ENCODE measurements around the gene FHOD3.
"Not testable (repeated sequence)": the region's sequence is repeated elsewhere in the genome, so short reads cannot be mapped to it uniquely, and the experiment has no call there.

Gene FHOD3

GRCh38 chr18:36441426-36442240, 144.1 kb downstream of the FHOD3 start:
- in situ Hi-C loops (cut with MboI; ENCODE audit: low sequenced_read_pairs): no loop called here

- in situ Hi-C loops (cut with MboI; ENCODE audit: low sequenced_read_pairs): no loop called here
These were observed 145.2 kb downstream of the FHOD3 start for GRCh38 chr18:36442717-36443116.

GRCh38 chr18:36446059-36446458, 148.5 kb downstream of the FHOD3 start:
- in situ Hi-C loops (cut with MboI; ENCODE audit: low sequenced_read_pairs): no loop called here

- in situ Hi-C loops (cut with MboI; ENCODE audit: low sequenced_read_pairs): no loop called here
These were observed 151.1 kb downstream of the FHOD3 start for GRCh38 chr18:36448384-36449290.

- in situ Hi-C loops (cut with MboI; ENCODE audit: low sequenced_read_pairs): no loop called here
These were observed 151.9 kb downstream of the FHOD3 start for GRCh38 chr18:36449451-36449850.

- in situ Hi-C loops (cut with MboI; ENCODE audit: low sequenced_read_pairs): no loop called here
These were observed 152.8 kb downstream of the FHOD3 start for GRCh38 chr18:36450264-36450663.

GRCh38 chr18:36451454-36452251, 154.1 kb downstream of the FHOD3 start:
- in situ Hi-C loops (cut with MboI; ENCODE audit: low sequenced_read_pairs): no loop called here

GRCh38 chr18:36454245-36454644, 156.7 kb downstream of the FHOD3 start:
- in situ Hi-C loops (cut with MboI; ENCODE audit: low sequenced_read_pairs): no loop called here

GRCh38 chr18:36454848-36455458, 157.4 kb downstream of the FHOD3 start:
- in situ Hi-C loops (cut with MboI; ENCODE audit: low sequenced_read_pairs): no loop called here

- in situ Hi-C loops (cut with MboI; ENCODE audit: low sequenced_read_pairs): no loop called here
These were observed 158.4 kb downstream of the FHOD3 start for GRCh38 chr18:36455931-36456330.

GRCh38 chr18:36456622-36457021, 159.1 kb downstream of the FHOD3 start:
- in situ Hi-C loops (cut with MboI; ENCODE audit: low sequenced_read_pairs): no loop called here

GRCh38 chr18:36457683-36458082, 160.2 kb downstream of the FHOD3 start:
- in situ Hi-C loops (cut with MboI; ENCODE audit: low sequenced_read_pairs): no loop called here

GRCh38 chr18:36458306-36458705, 160.8 kb downstream of the FHOD3 start:
- in situ Hi-C loops (cut with MboI; ENCODE audit: low sequenced_read_pairs): no loop called here

- in situ Hi-C loops (cut with MboI; ENCODE audit: low sequenced_read_pairs): no loop called here
These were observed 161.7 kb downstream of the FHOD3 start for GRCh38 chr18:36459203-36459602.

- in situ Hi-C loops (cut with MboI; ENCODE audit: low sequenced_read_pairs): no loop called here
These were observed 162.3 kb downstream of the FHOD3 start for GRCh38 chr18:36459786-36460185.

GRCh38 chr18:36460324-36460850, 162.9 kb downstream of the FHOD3 start:
- in situ Hi-C loops (cut with MboI; ENCODE audit: low sequenced_read_pairs): no loop called here

- in situ Hi-C loops (cut with MboI; ENCODE audit: low sequenced_read_pairs): no loop called here
These were observed 163.3 kb downstream of the FHOD3 start for GRCh38 chr18:36460854-36461253.

- in situ Hi-C loops (cut with MboI; ENCODE audit: low sequenced_read_pairs): no loop called here
These were observed 164.1 kb downstream of the FHOD3 start for GRCh38 chr18:36461551-36461987.

GRCh38 chr18:36463516-36463915, 166.0 kb downstream of the FHOD3 start:
- in situ Hi-C loops (cut with MboI; ENCODE audit: low sequenced_read_pairs): not testable (repeated sequence)

- in situ Hi-C loops (cut with MboI; ENCODE audit: low sequenced_read_pairs): no loop called here
These were observed 166.7 kb downstream of the FHOD3 start for GRCh38 chr18:36464126-36464651.

All from HL-60/S4 treated with retinoic acid at 250 ng/mL for 4 days and 3 days (cell line).